SK-N-MC (cell line): Measurements from ENCODE around the gene AGO3.

Experiments
- EZH2 ChIP-seq: fragments of 200-600 bp; sonication (generic); IDR thresholded peaks from one replicate; pipeline ENCODE4 v1.6.1; 2017; ENCODE audit warnings: antibody characterized with exemption
- FOXP2 ChIP-seq: optimal IDR thresholded peaks from 2 replicates; pipeline ENCODE3; 2011; ENCODE audit warnings: mild to moderate bottlenecking, moderate library complexity; ENCODE audit not compliant: insufficient read depth; ENCODE audit errors: extremely low read length, control extremely low read depth
- POLR2AphosphoS5 ChIP-seq: IDR thresholded peaks from 2 replicates; pipeline ENCODE4 v1.6.1; 2012; ENCODE audit warnings: mild to moderate bottlenecking, low read depth, low read length, borderline replicate concordance

GRCh38 chr1:36097693-36098585 lies 167.0 kb downstream of the AGO3 start:
- TF ChIP-seq EZH2 (no peak), POLR2AphosphoS5 (no peak), FOXP2 (no peak)
